Left forelimb (tissue), 1 donor: Measurements from ENCODE around the gene RALGPS2.
"Not testable (repeated sequence)": the region's sequence is repeated elsewhere in the genome, so short reads cannot be mapped to it uniquely, and the experiment has no call there.

ENCODE experiments used
- DNase-seq: peaks from one replicate; pipeline ENCODE4 v3.0.0-alpha.2; 2018; ENCODE audit warnings: low spot score

Gene RALGPS2

GRCh38 chr1:178781533-178782330 is 56.7 kb downstream of the RALGPS2 start:
- DNase-seq: no peak

GRCh38 chr1:178784131-178784536 is 59.1 kb downstream of the RALGPS2 start:
- DNase-seq: no peak

GRCh38 chr1:178792394-178792793 is 67.3 kb downstream of the RALGPS2 start:
- no peak for DNase-seq

- DNase-seq: no peak
Observed at GRCh38 chr1:178796013-178796412, 71.0 kb downstream of the RALGPS2 start.

GRCh38 chr1:178797590-178797989 is 72.5 kb downstream of the RALGPS2 start:
- DNase-seq: no peak

GRCh38 chr1:178798232-178798861 is 73.3 kb downstream of the RALGPS2 start:
- no peak for DNase-seq

- no peak for DNase-seq
Observed at GRCh38 chr1:178802873-178803272, 77.8 kb downstream of the RALGPS2 start.

GRCh38 chr1:178806665-178807300 is 81.7 kb downstream of the RALGPS2 start:
- no peak for DNase-seq

GRCh38 chr1:178808529-178808928 is 83.5 kb downstream of the RALGPS2 start:
- DNase-seq: no peak

GRCh38 chr1:178810585-178810984 is 85.5 kb downstream of the RALGPS2 start:
- no peak for DNase-seq

- DNase-seq: no peak
Observed at GRCh38 chr1:178818416-178818815, 93.4 kb downstream of the RALGPS2 start.

- DNase-seq: no peak
Observed at GRCh38 chr1:178819123-178819522, 94.1 kb downstream of the RALGPS2 start.

GRCh38 chr1:178821134-178821866 is 96.3 kb downstream of the RALGPS2 start:
- DNase-seq: no peak

- no peak for DNase-seq
Observed at GRCh38 chr1:178825167-178825566, 100.1 kb downstream of the RALGPS2 start.

- DNase-seq: no peak
Observed at GRCh38 chr1:178844436-178844835, 119.4 kb downstream of the RALGPS2 start.

- DNase-seq: no peak
Observed at GRCh38 chr1:178846306-178846705, 121.3 kb downstream of the RALGPS2 start.

- no peak for DNase-seq
Observed at GRCh38 chr1:178847396-178847849, 122.4 kb downstream of the RALGPS2 start.

GRCh38 chr1:178847919-178848318 is 122.9 kb downstream of the RALGPS2 start:
- not testable (repeated sequence) for DNase-seq

GRCh38 chr1:178849918-178850317 is 124.9 kb downstream of the RALGPS2 start:
- no peak for DNase-seq

- no peak for DNase-seq
Observed at GRCh38 chr1:178857126-178857525, 132.1 kb downstream of the RALGPS2 start.

- no peak for DNase-seq
Observed at GRCh38 chr1:178862416-178862815, 137.4 kb downstream of the RALGPS2 start.

GRCh38 chr1:178862864-178863263 is 137.8 kb downstream of the RALGPS2 start:
- no peak for DNase-seq
